ENCODE results near the gene ERG28.

- TF ChIP-seq CTCF (IDR thresholded peaks at IDR 0.05; ENCODE audit: low read depth, low read length): no peak
- no peak for TF ChIP-seq EZH2phosphoT487 (IDR thresholded peaks at IDR 0.05; ENCODE audit: low read depth)
Observed at GRCh38 chr14:75672605-75673192, 12.0 kb upstream of the ERG28 start.
